Activated CD4-positive, alpha-beta T cell treated with anti-CD3 and anti-CD28 coated beads, Interleukin-10, Interleukin-2, amounts not matched to agents 100 ng/mL and 50 ng/mL, durations not matched to agents 16 hours and 8 hours (primary cell): ENCODE data around the gene PLCB1.

Experiments used
- DNase-seq: peaks from one replicate; pipeline ENCODE4 v3.0.0-alpha.2; 2020

The PLCB1 gene

GRCh38 chr20:8304124-8304816, 172.2 kb downstream of the PLCB1 start:
- no peak for DNase-seq

DNA sequence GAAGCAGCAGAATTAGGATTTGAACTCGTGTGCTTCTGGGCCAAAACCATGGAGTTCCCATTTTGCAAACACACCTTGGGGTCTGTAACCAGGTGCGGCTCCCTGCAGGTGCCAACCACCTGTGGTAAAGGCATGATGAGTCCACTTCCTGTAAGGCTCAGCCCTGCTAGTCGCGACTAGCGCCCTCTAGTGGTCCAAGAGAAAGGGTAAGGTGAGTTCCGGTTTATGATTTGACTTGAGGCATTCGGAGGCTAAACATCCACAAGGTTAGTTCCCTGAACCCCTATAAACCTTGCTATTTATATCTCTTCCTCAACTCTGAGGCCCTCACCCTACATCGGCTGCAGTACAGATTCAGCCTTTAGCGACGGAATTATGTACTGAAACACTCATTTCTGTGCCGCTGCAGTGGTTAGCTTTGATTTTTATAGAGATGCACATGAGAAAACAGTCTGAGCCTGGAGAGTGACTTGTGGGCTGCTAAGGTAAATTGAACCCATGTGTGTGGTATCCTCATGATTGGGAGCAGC, 173.4 kb downstream of the PLCB1 start:
- peak; percentile 77 for DNase-seq

GRCh38 chr20:8306937-8307336, 174.9 kb downstream of the PLCB1 start:
- DNase-seq: no peak

GRCh38 chr20:8309634-8310033, 177.6 kb downstream of the PLCB1 start:
- no peak for DNase-seq

- no peak for DNase-seq
These were observed 178.6 kb downstream of the PLCB1 start for GRCh38 chr20:8310618-8311017.

DNA sequence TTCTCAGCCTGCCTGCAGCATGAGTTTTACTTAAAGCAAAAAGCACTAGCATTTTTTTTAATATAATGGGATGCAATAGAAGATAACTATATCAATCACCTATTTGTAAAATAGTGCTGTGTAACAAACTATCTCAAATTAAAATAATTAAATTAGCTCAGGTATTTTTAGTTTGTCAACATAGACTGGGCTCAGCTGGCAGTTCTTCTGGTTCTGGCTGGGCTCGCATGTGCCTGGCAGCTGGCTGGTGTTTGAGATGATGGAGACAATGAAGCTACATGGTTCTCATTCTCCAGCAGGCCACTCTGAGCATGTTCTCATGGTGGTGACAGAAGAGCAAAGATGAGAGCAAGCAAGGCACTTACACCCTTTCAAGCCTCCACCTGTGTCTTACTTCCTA, 181.0 kb downstream of the PLCB1 start:
- no peak for DNase-seq

- no peak for DNase-seq
These were observed 183.8 kb downstream of the PLCB1 start for GRCh38 chr20:8315639-8316573.

DNA sequence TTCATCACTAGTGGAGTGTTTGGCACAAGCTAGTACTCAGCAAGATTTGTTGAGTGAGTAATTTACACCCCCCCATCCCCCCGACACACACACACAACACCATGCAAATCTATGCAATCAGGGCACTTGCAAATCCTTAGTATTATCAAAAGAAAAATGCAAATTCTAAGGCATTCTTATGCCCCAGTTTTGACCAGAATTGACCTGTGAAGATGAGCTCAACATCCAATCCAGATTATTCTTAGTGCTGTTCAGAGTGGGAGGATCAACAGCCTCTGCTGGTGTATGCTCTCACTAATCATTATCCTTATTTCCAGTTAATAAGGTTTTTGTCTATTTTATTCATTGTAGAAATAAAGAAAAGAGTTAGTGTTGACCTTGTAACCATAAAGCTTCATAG, 185.4 kb downstream of the PLCB1 start:
- no peak for DNase-seq

GRCh38 chr20:8318965-8319625, 187.0 kb downstream of the PLCB1 start:
- DNase-seq: no peak

DNA sequence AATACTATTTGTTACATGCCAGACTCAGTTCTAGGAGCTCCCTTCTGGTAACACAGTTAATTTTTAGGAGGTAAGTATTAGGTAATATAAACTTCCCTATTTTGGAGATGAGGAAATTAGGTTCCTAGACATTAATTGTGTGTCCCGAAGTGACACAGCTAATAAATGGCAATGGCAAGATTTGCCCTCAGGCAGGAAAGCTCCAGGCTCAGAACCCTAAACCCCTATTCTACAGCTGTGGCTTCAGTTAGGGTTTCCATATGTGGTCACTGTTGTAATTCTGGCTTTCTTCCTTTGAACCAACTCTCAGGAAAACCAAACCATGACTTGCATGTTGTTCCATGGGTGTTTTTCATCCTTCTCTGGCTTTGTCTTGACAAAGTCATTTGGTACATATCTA, 188.2 kb downstream of the PLCB1 start:
- DNase-seq: no peak

GRCh38 chr20:8321001-8321400, 188.9 kb downstream of the PLCB1 start:
- DNase-seq: no peak

DNA sequence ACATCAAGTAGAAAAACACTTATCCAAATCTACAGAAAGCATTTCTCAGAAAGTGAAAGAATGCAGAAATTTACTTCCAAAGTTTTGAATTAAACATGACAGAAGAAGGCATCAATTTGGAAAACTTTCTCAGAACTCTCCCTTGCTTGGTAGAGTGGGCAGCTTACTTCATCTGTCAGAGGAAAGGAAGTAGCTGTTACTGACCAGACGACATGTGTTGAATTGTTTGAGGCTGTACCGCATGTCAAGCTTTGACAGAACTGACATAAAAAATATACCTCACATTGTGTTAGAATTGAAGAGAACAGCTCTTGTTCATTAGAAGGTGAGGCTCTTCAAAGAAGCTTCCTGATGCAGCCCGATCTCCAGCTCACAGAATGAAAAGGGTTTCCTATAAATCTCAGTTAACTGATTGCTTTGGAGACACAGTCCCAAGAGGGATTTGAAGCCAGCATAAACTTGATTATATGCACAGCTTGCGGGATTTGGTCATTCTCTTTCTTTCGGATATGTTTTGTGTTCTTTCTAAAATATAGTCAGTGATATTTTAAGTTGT, 190.7 kb downstream of the PLCB1 start:
- DNase-seq: no peak

DNA sequence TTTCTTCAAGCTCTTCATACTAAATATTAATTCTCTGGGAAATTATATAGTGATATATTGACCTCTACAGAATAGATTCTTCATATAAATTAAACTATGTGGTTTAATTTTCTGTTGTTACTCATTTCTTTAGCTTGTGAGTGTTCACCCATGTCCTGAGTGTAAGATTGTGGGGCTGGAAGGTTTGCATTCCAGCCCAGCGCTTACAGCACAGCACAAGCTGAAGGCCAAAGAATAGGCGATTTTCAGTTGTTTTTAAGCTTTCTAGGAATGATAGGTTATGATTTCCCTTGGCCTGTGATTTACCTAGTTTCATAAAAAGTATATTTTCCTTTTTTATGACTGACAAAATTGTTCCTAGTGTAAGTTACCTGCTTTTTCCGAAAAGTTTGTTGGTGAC, 194.1 kb downstream of the PLCB1 start:
- DNase-seq: no peak

GRCh38 chr20:8326899-8327298, 194.8 kb downstream of the PLCB1 start:
- DNase-seq: no peak

GRCh38 chr20:8328189-8328588, 196.1 kb downstream of the PLCB1 start:
- DNase-seq: no peak

- DNase-seq: no peak
These were observed 198.3 kb downstream of the PLCB1 start for GRCh38 chr20:8330319-8330784.

- DNase-seq: no peak
These were observed 199.0 kb downstream of the PLCB1 start for GRCh38 chr20:8330785-8331695.

- DNase-seq: no peak
These were observed 199.8 kb downstream of the PLCB1 start for GRCh38 chr20:8331740-8332412.

- no peak for DNase-seq
These were observed 202.6 kb downstream of the PLCB1 start for GRCh38 chr20:8334641-8335040.

DNA sequence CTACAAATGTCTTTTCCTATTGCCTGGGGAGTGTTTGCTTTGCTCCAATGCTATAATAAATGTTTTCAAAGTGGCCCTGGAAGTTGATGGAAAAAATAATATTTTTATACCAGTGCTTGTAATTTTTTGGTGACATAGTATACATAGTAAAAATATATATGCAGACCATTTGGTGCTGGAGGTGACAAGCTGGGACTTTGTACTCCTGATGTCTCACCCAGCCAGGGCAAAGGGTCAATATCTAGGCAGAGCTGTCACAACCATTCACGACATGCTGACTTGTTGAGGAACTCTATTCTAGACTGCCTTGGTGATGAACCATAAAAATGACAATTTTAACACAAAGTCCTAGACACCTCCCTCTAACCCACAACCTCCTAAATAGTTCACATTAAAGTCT, 203.0 kb downstream of the PLCB1 start:
- DNase-seq: no peak

DNA sequence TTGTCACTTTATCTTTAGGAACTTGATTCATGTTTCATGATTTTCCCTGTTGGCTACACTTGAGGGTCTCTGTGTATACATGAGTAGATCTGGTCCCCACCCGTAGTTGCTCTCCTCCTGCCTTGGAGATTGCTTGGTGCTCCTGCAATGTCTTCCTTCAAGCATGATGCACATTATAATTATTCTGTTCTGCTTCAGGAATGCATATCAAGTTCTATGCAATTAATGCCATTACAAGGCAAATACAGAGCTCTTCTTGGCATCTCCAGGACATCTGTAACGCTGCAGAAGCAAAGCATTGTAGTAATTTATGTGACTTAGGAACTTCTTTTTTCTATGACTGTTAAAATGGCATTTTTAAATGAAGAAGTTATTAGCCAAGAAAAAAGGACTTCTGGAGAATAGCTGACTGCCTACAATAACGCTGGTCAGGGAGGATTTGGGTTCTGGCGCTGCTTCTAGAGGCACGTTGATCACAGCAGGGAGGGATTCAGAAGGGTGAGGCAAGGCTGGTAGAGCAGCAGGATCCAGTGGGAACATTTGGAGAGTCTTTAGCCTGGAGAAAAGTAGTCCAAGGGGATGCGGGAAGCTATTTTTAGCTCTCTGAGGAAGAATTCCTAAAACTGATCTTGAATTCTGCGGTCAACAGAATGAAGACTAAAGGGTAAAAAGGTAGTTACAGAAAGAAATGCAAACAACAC, 203.6 kb downstream of the PLCB1 start:
- DNase-seq: no peak
